Stimulated activated CD8-positive, alpha-beta memory T cell treated with anti-CD3 and anti-CD28 coated beads, Interleukin-4, amount 100 ng/mL, for 1 hour (primary cell): Measurements from ENCODE around the gene LTB4R.

Experiments used
- DNase-seq, 2 donors: peaks; one replicate each; pipeline ENCODE4 v3.0.0-alpha.2; 2020; ENCODE audit warnings: low read depth in 2 of 2, low spot score in 1 of 2

Gene LTB4R

DNA sequence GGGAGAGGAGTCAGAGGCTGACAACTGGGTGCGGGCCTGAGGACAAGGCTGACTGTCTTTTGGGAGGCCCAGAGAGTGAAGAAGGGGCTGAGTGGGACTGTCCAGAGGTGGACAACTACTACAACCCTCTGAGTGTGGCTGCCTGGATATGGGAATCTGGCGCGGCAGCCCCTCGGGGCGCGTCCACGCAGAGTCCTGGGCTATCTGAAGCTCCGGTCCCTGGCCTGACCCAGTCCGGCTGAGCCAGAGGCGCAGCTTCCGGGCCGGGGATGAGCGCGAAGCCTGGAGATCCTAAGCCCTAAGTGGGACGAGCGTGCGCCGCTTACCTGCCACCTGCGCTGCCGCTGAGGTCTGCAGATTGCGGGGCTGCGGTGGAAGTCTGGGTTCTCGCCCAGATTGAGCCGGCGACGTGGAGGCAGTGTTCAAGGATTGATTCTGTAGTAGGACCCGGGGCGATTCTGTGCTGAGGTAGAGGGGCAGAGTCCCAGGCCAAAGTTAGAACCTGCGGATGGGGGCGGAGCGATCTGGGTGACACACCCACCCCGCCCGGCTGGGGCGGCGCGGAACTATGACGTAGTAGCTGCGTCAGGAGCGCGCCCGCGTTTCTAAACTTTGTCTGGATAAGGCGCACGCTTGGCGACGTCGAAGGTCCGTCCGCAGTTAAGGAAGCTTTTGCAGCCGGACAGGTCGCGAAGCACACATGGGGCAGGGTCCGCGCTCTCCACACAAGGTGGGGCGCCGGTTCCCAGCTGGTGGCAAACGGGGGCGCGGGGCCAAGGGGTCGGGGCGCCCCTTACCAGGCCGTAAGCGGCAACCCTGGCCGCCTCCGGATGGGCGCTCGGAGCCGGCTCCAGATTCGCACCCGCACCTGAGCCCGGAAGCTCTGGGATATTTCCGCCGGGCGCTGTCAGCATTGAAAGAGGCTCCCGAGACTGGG is 11.8 kb upstream of the LTB4R start, which contains the start of the genes DHRS1 and NOP9:
Gene DHRS1, minus strand, starts transcription at position 526 of the 937 bp plus-strand sequence. CDS start 674 bp downstream, outside the sequence.
Gene NOP9, plus strand, starts transcription at position 596 of the 937 bp plus-strand sequence. Its CDS starts 105 bp downstream, at position 701.
- peak; percentile 90 to 93 for DNase-seq

- no peak for DNase-seq
Observed at GRCh38 chr14:24300326-24300980, 10.8 kb upstream of the LTB4R start.

GRCh38 chr14:24304019-24304387 is 7.3 kb upstream of the LTB4R start:
- no peak for DNase-seq

GRCh38 chr14:24307156-24307574 is 4.1 kb upstream of the LTB4R start:
- DNase-seq: no peak

GRCh38 chr14:24307575-24308341 is 3.5 kb upstream of the LTB4R start, which contains the start of gene CIDEB:
Gene CIDEB, minus strand, starts transcription at chr14:24307977. Its CDS starts 119 bp downstream, at chr14:24307858.
- no peak for DNase-seq

DNA sequence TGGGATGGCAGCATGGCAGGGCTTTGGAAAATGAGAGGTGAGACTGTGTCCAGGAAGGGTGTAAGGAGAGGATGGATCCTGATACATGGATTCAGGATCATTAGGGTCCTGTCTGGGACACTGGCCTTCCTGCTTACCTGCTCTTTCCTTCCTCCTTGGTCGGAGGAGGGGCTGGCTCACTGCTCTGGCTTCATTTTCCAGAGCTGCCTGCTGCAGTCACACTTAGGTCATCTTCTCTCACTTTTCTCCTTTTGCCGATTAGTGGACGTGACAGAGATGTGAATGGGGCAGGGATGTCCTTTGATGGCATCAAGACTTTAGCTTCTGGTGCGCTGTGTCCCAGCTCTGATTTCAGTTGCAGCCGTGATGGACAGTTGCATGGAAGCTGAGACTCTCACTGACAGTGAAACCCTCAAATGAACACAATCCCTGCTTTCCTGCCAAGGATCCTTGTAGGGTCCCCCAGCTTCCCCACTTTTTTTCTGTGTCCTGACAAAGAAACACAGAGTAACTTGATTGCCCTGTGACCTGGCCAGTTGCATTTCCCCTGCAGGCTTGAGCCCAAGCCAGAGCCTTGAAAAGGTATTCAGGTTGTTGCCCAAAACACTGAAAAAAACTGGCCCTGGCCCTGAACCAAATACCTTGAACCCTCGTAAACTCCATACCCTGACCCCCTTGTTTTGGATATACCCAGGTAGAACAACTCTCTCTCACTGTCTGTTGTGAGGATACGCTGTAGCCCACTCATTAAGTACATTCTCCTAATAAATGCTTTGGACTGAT is 2.8 kb upstream of the LTB4R start:
- DNase-seq: no peak

DNA sequence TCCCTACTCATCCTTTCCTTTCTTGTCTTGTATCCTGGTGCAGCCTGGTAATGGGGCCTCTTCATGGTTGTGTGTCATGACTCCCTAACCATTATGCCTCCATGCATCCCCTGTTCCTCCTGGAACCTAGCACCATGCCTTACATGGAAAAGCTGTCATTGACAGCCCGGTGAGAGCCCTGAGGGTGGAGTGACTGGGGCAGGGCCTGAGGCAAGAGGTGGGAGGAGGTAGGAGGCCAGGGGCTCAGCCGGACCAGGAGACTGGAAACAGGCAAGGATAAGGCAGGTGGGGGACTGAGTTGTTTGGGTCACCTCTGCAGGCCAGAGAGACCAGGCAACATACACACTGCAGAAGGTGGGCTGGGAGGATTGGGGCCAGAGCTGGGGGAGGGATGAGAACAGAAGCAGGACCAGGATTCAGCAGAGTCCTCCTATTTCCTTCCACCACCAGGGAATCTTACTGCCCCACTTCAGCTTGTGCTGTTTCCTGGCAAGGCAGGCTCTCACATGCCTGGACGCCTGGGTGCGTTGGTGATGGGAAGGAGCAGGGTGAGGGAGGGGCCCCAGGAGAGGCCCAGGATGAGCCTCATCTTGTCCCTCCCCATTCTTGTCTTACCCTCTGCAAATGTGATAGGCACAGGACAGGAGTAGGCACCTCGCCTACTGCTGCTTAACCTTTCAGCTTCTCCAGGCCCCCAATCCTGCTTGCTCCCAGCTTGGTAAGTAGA is 1.6 kb upstream of the LTB4R start, which contains the start of gene LTB4R2:
Gene LTB4R2, plus strand, starts transcription at position 603 of the 727 bp plus-strand sequence. CDS start 525 bp downstream, outside the sequence.
- no peak for DNase-seq

DNA sequence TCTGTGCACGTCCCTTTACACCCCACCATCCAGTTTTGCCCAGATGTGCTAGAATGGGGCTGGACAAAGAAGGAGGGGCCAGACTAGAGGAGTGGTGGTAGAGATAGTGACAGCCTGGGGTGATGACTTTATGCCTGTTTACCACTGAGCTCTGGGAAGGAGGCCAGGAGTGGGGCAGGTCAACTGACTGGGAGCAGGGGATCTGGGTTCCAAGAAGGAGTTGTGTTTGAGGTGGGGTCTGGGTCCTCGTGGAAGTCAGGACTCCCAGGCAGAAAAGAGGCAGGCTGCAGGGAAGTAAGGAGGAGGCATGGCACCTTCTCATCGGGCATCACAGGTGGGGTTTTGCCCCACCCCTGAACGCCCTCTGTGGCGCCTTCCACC is 1.0 kb upstream of the LTB4R start:
- no peak for DNase-seq

- no peak for DNase-seq
Observed at GRCh38 chr14:24311837-24312615, 724 bp downstream of the LTB4R start.

GRCh38 chr14:24312736-24313507 is 1.6 kb downstream of the LTB4R start:
- no peak for DNase-seq

GRCh38 chr14:24313913-24314312 is 2.6 kb downstream of the LTB4R start:
- DNase-seq: no peak

DNA sequence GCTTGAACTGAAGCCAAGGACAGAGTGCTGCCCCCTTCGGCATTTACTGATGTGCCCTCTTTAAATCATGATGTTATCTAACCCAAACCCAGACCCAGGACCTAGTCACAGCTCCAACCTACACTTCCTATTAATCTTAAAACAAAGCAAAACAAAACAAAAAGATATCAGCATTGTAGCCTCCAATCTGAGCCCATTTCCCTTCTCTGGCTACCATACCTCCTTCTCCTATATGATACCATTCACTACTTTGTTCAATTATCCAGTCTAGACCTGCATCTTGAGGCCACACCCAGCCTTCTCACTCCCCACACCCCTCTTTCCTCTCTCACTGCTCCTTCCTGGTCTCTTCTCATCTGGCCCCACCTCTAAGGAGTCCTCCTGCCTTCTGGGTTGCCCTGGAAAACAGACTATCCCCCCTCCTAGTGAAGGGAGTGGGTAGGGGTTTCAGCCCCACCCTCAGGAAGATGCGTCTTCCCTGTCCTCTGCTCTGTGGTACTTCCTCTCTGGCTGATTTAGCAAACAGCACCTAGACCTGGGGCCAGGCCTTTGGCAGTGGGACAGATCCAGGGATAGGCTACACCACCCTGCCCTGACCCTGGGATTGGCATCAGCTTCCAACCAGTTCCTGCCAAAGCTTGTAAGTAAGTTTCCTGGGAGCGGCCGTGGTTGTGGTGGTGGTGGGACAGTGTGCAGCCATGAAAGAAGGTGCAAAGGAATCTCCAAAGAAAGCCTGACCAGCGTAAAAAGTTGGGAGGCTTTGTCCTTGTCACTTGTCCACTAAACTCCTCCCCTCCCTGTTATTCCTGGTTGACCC is 3.3 kb downstream of the LTB4R start:
- no peak for DNase-seq

GRCh38 chr14:24315243-24315806 is 4.0 kb downstream of the LTB4R start:
- DNase-seq: no peak

DNA sequence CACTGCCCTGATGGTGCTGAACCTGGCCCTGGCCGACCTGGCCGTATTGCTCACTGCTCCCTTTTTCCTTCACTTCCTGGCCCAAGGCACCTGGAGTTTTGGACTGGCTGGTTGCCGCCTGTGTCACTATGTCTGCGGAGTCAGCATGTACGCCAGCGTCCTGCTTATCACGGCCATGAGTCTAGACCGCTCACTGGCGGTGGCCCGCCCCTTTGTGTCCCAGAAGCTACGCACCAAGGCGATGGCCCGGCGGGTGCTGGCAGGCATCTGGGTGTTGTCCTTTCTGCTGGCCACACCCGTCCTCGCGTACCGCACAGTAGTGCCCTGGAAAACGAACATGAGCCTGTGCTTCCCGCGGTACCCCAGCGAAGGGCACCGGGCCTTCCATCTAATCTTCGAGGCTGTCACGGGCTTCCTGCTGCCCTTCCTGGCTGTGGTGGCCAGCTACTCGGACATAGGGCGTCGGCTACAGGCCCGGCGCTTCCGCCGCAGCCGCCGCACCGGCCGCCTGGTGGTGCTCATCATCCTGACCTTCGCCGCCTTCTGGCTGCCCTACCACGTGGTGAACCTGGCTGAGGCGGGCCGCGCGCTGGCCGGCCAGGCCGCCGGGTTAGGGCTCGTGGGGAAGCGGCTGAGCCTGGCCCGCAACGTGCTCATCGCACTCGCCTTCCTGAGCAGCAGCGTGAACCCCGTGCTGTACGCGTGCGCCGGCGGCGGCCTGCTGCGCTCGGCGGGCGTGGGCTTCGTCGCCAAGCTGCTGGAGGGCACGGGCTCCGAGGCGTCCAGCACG is 4.7 kb downstream of the LTB4R start:
- DNase-seq: no peak

DNA sequence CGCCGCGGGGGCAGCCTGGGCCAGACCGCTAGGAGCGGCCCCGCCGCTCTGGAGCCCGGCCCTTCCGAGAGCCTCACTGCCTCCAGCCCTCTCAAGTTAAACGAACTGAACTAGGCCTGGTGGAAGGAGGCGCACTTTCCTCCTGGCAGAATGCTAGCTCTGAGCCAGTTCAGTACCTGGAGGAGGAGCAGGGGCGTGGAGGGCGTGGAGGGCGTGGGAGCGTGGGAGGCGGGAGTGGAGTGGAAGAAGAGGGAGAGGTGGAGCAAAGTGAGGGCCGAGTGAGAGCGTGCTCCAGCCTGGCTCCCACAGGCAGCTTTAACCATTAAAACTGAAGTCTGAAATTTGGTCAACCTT is 5.3 kb downstream of the LTB4R start:
- no peak for DNase-seq
